Stimulated activated CD8-positive, alpha-beta memory T cell treated with anti-CD3 and anti-CD28 coated beads, Interleukin-15, amount 100 ng/mL, for 48 hours (primary cell): Measurements from ENCODE around the gene TMUB1.

Experiments
- DNase-seq, 2 donors: peaks; one replicate each; pipeline ENCODE4 v3.0.0-alpha.2; 2020; ENCODE audit warnings: low read depth in 2 of 2

TMUB1 gene

GRCh38 chr7:151083071-151083823, at the start of gene TMUB1:
TSS of gene TMUB1 (minus strand) at chr7:151083493. CDS start at chr7:151082563, 930 bp downstream.
- DNase-seq: peak; percentile 73 to 81

- no peak for DNase-seq
These were observed 49.3 kb upstream of the TMUB1 start for GRCh38 chr7:151132461-151133205.

GRCh38 chr7:151131592-151132293, 48.5 kb upstream of the TMUB1 start:
- DNase-seq: no peak

- no peak for DNase-seq
These were observed 47.9 kb upstream of the TMUB1 start for GRCh38 chr7:151131224-151131591.

GRCh38 chr7:151130741-151131157, 47.5 kb upstream of the TMUB1 start:
- no peak for DNase-seq

GRCh38 chr7:151129960-151130591, 46.8 kb upstream of the TMUB1 start:
- DNase-seq: no peak

GRCh38 chr7:151129117-151129959, 46.0 kb upstream of the TMUB1 start:
- DNase-seq: no peak

- DNase-seq: no peak
These were observed 45.4 kb upstream of the TMUB1 start for GRCh38 chr7:151128716-151129115.

GRCh38 chr7:151128144-151128543, 44.9 kb upstream of the TMUB1 start:
- no peak for DNase-seq

- DNase-seq: no peak
These were observed 43.3 kb upstream of the TMUB1 start for GRCh38 chr7:151126491-151127137.

GRCh38 chr7:151125846-151126481, 42.7 kb upstream of the TMUB1 start:
- no peak for DNase-seq

- DNase-seq: no peak
These were observed 42.2 kb upstream of the TMUB1 start for GRCh38 chr7:151125470-151125845.

- DNase-seq: no peak
These were observed 41.7 kb upstream of the TMUB1 start for GRCh38 chr7:151124899-151125399.

- DNase-seq: no peak
These were observed 41.2 kb upstream of the TMUB1 start for GRCh38 chr7:151124481-151124880.

- peak; percentile 50 to 53 for DNase-seq
These were observed 40.6 kb upstream of the TMUB1 start for GRCh38 chr7:151123822-151124464.

GRCh38 chr7:151123158-151123821, 40.0 kb upstream of the TMUB1 start:
- DNase-seq: no peak

- DNase-seq: no peak
These were observed 39.5 kb upstream of the TMUB1 start for GRCh38 chr7:151122796-151123157.

GRCh38 chr7:151122276-151122675, 39.0 kb upstream of the TMUB1 start:
- DNase-seq: no peak
